H9 (cell line): Measurements from ENCODE around the gene POLD1. TPM values are rescaled to one million over a fixed set of nuclear protein-coding genes. Genes with fewer than 3 reads are reported as not detected.

Experiments
- DNase-seq: peaks from one replicate; pipeline ENCODE4 v3.0.0-alpha.2; 2017
- H2AFZ ChIP-seq: one replicate; pipeline ENCODE4 v1.6.1; 2013; ENCODE audit warnings: mild to moderate bottlenecking, low read length, control low read depth, moderate library complexity
- H2AK5ac ChIP-seq: 2 replicates; pipeline ENCODE4 v1.6.1; 2013; ENCODE audit warnings: low read length, control low read depth, mixed read lengths; ENCODE audit not compliant: insufficient read length
- H2BK120ac ChIP-seq: one replicate; pipeline ENCODE4 v1.6.1; 2013; ENCODE audit warnings: low read depth, mild to moderate bottlenecking, low read length, control low read depth, inconsistent platforms; ENCODE audit not compliant: poor library complexity, severe bottlenecking
- H2BK12ac ChIP-seq: 2 replicates; pipeline ENCODE4 v1.6.1; 2013; ENCODE audit warnings: low read length, control low read depth, mixed read lengths, low read depth; ENCODE audit not compliant: insufficient read length
- H2BK15ac ChIP-seq: 2 replicates; pipeline ENCODE4 v1.6.1; 2013; ENCODE audit warnings: low read depth, low read length, control low read depth
- H2BK20ac ChIP-seq: one replicate; pipeline ENCODE4 v1.6.1; 2013; ENCODE audit warnings: low read depth, mild to moderate bottlenecking, low read length, control low read depth, inconsistent platforms; ENCODE audit not compliant: poor library complexity, severe bottlenecking
- H2BK5ac ChIP-seq: 2 replicates; pipeline ENCODE4 v1.6.1; 2013; ENCODE audit warnings: low read length, control low read depth, mixed read lengths; ENCODE audit not compliant: insufficient read length
- H3K14ac ChIP-seq: 2 replicates; pipeline ENCODE4 v1.6.1; 2013; ENCODE audit warnings: low read length, control low read depth; ENCODE audit not compliant: insufficient read depth
- H3K18ac ChIP-seq: 2 replicates; pipeline ENCODE4 v1.6.1; 2013; ENCODE audit warnings: low read depth, mild to moderate bottlenecking, mixed read lengths, low read length, control low read depth; ENCODE audit not compliant: insufficient read length
- H3K23ac ChIP-seq: 2 replicates; pipeline ENCODE4 v1.6.1; 2013; ENCODE audit warnings: low read length, control low read depth, mixed read lengths, low read depth; ENCODE audit not compliant: insufficient read length
- H3K23me2 ChIP-seq: 2 replicates; pipeline ENCODE4 v1.6.1; 2013; ENCODE audit warnings: low read depth, mild to moderate bottlenecking, mixed read lengths, low read length, control low read depth; ENCODE audit not compliant: insufficient read length, poor library complexity, severe bottlenecking
- H3K27ac ChIP-seq: 2 replicates; pipeline ENCODE4 v1.5.1; 2013; ENCODE audit warnings: low read length, control low read depth, mixed read lengths, low read depth; ENCODE audit not compliant: insufficient read length
- H3K27me3 ChIP-seq: 2 replicates; pipeline ENCODE4 v1.6.1; 2013; ENCODE audit warnings: low read length, control low read depth, inconsistent platforms; ENCODE audit not compliant: insufficient read depth
- H3K4ac ChIP-seq: 2 replicates; pipeline ENCODE4 v1.6.1; 2013; ENCODE audit warnings: low read depth, mild to moderate bottlenecking, control low read depth, inconsistent platforms, low read length, moderate library complexity
- H3K4me1 ChIP-seq: 2 replicates; pipeline ENCODE4 v1.6.1; 2013; ENCODE audit warnings: low read length, control low read depth, inconsistent platforms; ENCODE audit not compliant: insufficient read depth
- H3K4me2 ChIP-seq: 2 replicates; pipeline ENCODE4 v1.6.1; 2013; ENCODE audit warnings: low read length, control low read depth, mixed read lengths; ENCODE audit not compliant: insufficient read length, insufficient read depth
- H3K56ac ChIP-seq: 2 replicates; pipeline ENCODE4 v1.6.1; 2013; ENCODE audit warnings: low read depth, mild to moderate bottlenecking, mixed read lengths, low read length, control low read depth; ENCODE audit not compliant: insufficient read length
- H3K79me1 ChIP-seq: 2 replicates; pipeline ENCODE4 v1.6.1; 2013; ENCODE audit warnings: low read depth, mild to moderate bottlenecking, moderate library complexity, low read length, control low read depth, inconsistent platforms; ENCODE audit not compliant: insufficient read depth, poor library complexity, severe bottlenecking
- H3K79me2 ChIP-seq: 2 replicates; pipeline ENCODE4 v1.6.1; 2013; ENCODE audit warnings: low read length, control low read depth, inconsistent platforms; ENCODE audit not compliant: insufficient read depth
- H3K9ac ChIP-seq: 2 replicates; pipeline ENCODE4 v1.6.1; 2013; ENCODE audit warnings: low read length, control low read depth, mixed read lengths; ENCODE audit not compliant: insufficient read length; ENCODE audit errors: extremely low read depth
- H3K9me3 ChIP-seq: one replicate; pipeline ENCODE4 v1.6.1; 2013; ENCODE audit warnings: low read depth, low read length, inconsistent platforms; ENCODE audit not compliant: control insufficient read depth
- H3T11ph ChIP-seq: one replicate; pipeline ENCODE4 v1.6.1; 2013; ENCODE audit warnings: mild to moderate bottlenecking, low read length, control low read depth, inconsistent platforms
- H4K20me1 ChIP-seq: one replicate; pipeline ENCODE4 v1.6.1; 2013; ENCODE audit not compliant: control insufficient read depth, insufficient read length, insufficient read depth
- H4K5ac ChIP-seq: 2 replicates; pipeline ENCODE4 v1.6.1; 2013; ENCODE audit warnings: low read depth, mild to moderate bottlenecking, mixed read lengths, low read length, control low read depth; ENCODE audit not compliant: insufficient read length
- H4K8ac ChIP-seq: replicated peaks from 2 replicates; pipeline ENCODE4 v1.6.1; 2013; ENCODE audit warnings: low read length, control low read depth, mixed read lengths, low read depth; ENCODE audit not compliant: insufficient read length
- H4K91ac ChIP-seq: 2 replicates; pipeline ENCODE4 v1.6.1; 2013; ENCODE audit warnings: low read depth, mild to moderate bottlenecking, moderate library complexity, mixed read lengths, low read length, control low read depth; ENCODE audit not compliant: insufficient read length
- H3K27ac Mint-ChIP-seq, 3 experiments: 2 replicates in 2 of 3; 3 replicates in 1 of 3; pipeline ENCODE4 v1.8.0; 2020 to 2021; ENCODE audit warnings: mixed read lengths in 3 of 3, mild to moderate bottlenecking in 1 of 3, moderate library complexity in 1 of 3
- H3K27me3 Mint-ChIP-seq: 2 replicates; pipeline ENCODE4 v1.8.0; 2021; ENCODE audit warnings: low read depth, mild to moderate bottlenecking, moderate library complexity, mixed read lengths
- H3K36me3 Mint-ChIP-seq, 3 experiments: 2 replicates in 2 of 3; 3 replicates in 1 of 3; pipeline ENCODE4 v1.8.0; 2020 to 2021; ENCODE audit warnings: low read depth in 3 of 3, mixed read lengths in 3 of 3; ENCODE audit not compliant: insufficient read depth in 1 of 3
- H3K4me1 Mint-ChIP-seq, 2 experiments: 2 replicates each; pipeline ENCODE4 v1.8.0; 2020; ENCODE audit warnings: mixed read lengths in 2 of 2
- H3K4me3 Mint-ChIP-seq, 2 experiments: 2 replicates in 1 of 2; 3 replicates in 1 of 2; pipeline ENCODE4 v1.8.0; 2020 to 2021; ENCODE audit warnings: mild to moderate bottlenecking in 2 of 2, mixed read lengths in 2 of 2, moderate library complexity in 1 of 2
- H3K9me3 Mint-ChIP-seq, 2 experiments: 2 replicates in 1 of 2; 3 replicates in 1 of 2; pipeline ENCODE4 v1.8.0; 2020; ENCODE audit warnings: mild to moderate bottlenecking in 2 of 2, mixed read lengths in 2 of 2, moderate library complexity in 1 of 2
- CTCF ChIP-seq: fragments of 200-600 bp; sonication (generic); conservative IDR thresholded peaks from 3 replicates; pipeline ENCODE4 v1.8.0; 2021; ENCODE audit warnings: antibody characterized with exemption, mild to moderate bottlenecking
- WGBS: extraction: QIAGEN DNeasy Blood & Tissue Kit; methylation state at CpG from one replicate; pipeline ENCODE4 v1.1.7; 2013; ENCODE audit warnings: missing lambda C conversion rate, low lambda C conversion rate, mixed read lengths; ENCODE audit not compliant: insufficient read length; ENCODE audit errors: extremely low coverage; 5-methylcytosine and 5-hydroxymethylcytosine counted together
- total RNA-seq: library from RNA; stranded (reverse); gene quantifications from 2 replicates; pipeline ENCODE4 v1.2.1, GENCODE V29; 2021

The POLD1 gene
- total RNA-seq, 1 experiment from 2014 or later, result 165 TPM

- Histone ChIP-seq H2AK5ac (no peak overlapping the region), H2BK120ac (no peak overlapping the region), H3K23ac (no peak overlapping the region), H3K18ac (no peak overlapping the region), H4K8ac (no peak overlapping the region), H3K27me3 (no peaks in the 10 kb centered on the region), H3K4me2 (no peak overlapping the region), H4K91ac (no peak overlapping the region), H3K4ac (no peak overlapping the region), H3K14ac (no peak overlapping the region), H2BK5ac (no peak overlapping the region), H3K79me2 (no peaks in the 10 kb centered on the region), H4K5ac (no peak overlapping the region), H2AFZ (no peak overlapping the region), H3K56ac (no peak overlapping the region), H3K4me1 (no peaks in the 10 kb centered on the region), H3K27ac (no peak overlapping the region), H3K9ac (no peak overlapping the region), H2BK15ac (no peak overlapping the region), H2BK12ac (no peak overlapping the region), H4K20me1 (no peaks in the 10 kb centered on the region), H3K79me1 (no peaks in the 10 kb centered on the region), H3K23me2 (peaks cover 5% of the 10 kb centered on the region), H2BK20ac (no peak overlapping the region), H3K9me3 (no peaks in the 10 kb centered on the region), H3T11ph (no peak overlapping the region)
- peaks cover 8 to 17% of the 10 kb centered on the region in 2 experiments for H3K4me1 Mint-ChIP-seq
- H3K27me3 Mint-ChIP-seq, result 0 out of 2 replicates have a peak, but pooled peaks cover 3% of the 10 kb centered on the region
- no peak overlapping the region for H3K4me3 Mint-ChIP-seq
- peaks cover 0 to 4% of the 10 kb centered on the region in 2 experiments; a peak in 2 of 5 replicates for H3K9me3 Mint-ChIP-seq
- no peak overlapping the region for H3K27ac Mint-ChIP-seq
- peaks cover 26 to 45% (median 45%) of the 10 kb centered on the region in 3 experiments; a peak in 6 of 7 replicates for H3K36me3 Mint-ChIP-seq
- no peak for DNase-seq
- WGBS, result no CpG with 5 or more reads among the region's 10 CpGs
- no peak for TF ChIP-seq CTCF
These were observed 5.3 kb upstream of the POLD1 start for GRCh38 chr19:50378863-50379236.
